H1 (cell line): ENCODE measurements around the gene WWC1. TPM values are rescaled to one million over a fixed set of nuclear protein-coding genes. Genes with fewer than 3 reads are reported as not detected.

ENCODE experiments used
- CTCF ChIA-PET: fragments of 300-600 bp; sonication (Branson Sonifier 250); formaldehyde crosslinking; loops from one replicate; lab custom pipeline; 2021; ENCODE audit not compliant: partially characterized antibody; lab: Charles Lee
- POLR2A ChIA-PET: fragments of 300-600 bp; sonication (Branson Sonifier 250); formaldehyde crosslinking; loops from one replicate; lab custom pipeline; 2021; ENCODE audit warnings: inconsistent platforms; ENCODE audit not compliant: partially characterized antibody; lab: Charles Lee
- DNase-seq, 2 experiments: peaks; one replicate each; pipeline versions ENCODE4 v3.0.0 to v3.0.0-alpha.2; 2010 to 2022; ENCODE audit warnings: low spot score in 2 of 2, low read depth in 1 of 2, mixed read lengths in 1 of 2
- FAIRE-seq: peaks from 2 replicates; lab custom pipeline; 2011; peaks lifted over from hg19 to GRCh38; lab: Jason Lieb, UNC
- H2AFZ ChIP-seq: 2 replicates; pipeline ENCODE4 v1.8.1; 2012; ENCODE audit warnings: low read length, inconsistent platforms
- H2AK5ac ChIP-seq: 2 replicates; pipeline ENCODE4 v1.6.1; 2013; ENCODE audit warnings: low read depth, low read length
- H2BK120ac ChIP-seq: replicated peaks from 2 replicates; pipeline ENCODE3; 2013; ENCODE audit warnings: low read depth, low read length, inconsistent platforms
- H2BK12ac ChIP-seq: 2 replicates; pipeline ENCODE4 v1.6.1; 2013; ENCODE audit warnings: low read depth, low read length
- H2BK15ac ChIP-seq: 2 replicates; pipeline ENCODE4 v1.6.1; 2013; ENCODE audit warnings: low read length
- H2BK20ac ChIP-seq: 2 replicates; pipeline ENCODE4 v1.6.1; 2013; ENCODE audit warnings: low read length
- H2BK5ac ChIP-seq: 2 replicates; pipeline ENCODE4 v1.6.1; 2013; ENCODE audit warnings: low read depth, low read length
- H3K14ac ChIP-seq: 2 replicates; pipeline ENCODE4 v1.6.1; 2013; ENCODE audit warnings: inconsistent platforms; ENCODE audit not compliant: insufficient read length
- H3K18ac ChIP-seq: 2 replicates; pipeline ENCODE4 v1.6.1; 2013; ENCODE audit warnings: low read length; ENCODE audit errors: extremely low read depth
- H3K23ac ChIP-seq: 2 replicates; pipeline ENCODE4 v1.6.1; 2013; ENCODE audit warnings: inconsistent platforms; ENCODE audit not compliant: insufficient read length
- H3K23me2 ChIP-seq: 2 replicates; pipeline ENCODE4 v1.6.1; 2013; ENCODE audit warnings: low read depth, low read length
- H3K27ac ChIP-seq: 2 replicates; pipeline ENCODE4 v1.6.1; 2011; ENCODE audit warnings: low read depth, low read length, inconsistent platforms
- H3K27me3 ChIP-seq, 4 experiments: replicated peaks in 1 of 4; 1 replicate in 1 of 4; 2 replicates in 3 of 4; pipeline versions ENCODE4 v1.6.1 to v1.8.1; 2011 to 2013; ENCODE audit warnings: low read length in 3 of 4, mild to moderate bottlenecking in 3 of 4, inconsistent platforms in 2 of 4, mixed read lengths in 2 of 4, moderate library complexity in 1 of 4; ENCODE audit not compliant: control insufficient read depth in 3 of 4, insufficient read depth in 3 of 4; ENCODE audit errors: extremely low read depth in 1 of 4
- H3K36me3 ChIP-seq, 4 experiments: 2 replicates each; pipeline versions ENCODE4 v1.6.1 to v1.8.1; 2011 to 2013; ENCODE audit warnings: mild to moderate bottlenecking in 4 of 4, low read length in 3 of 4, moderate library complexity in 2 of 4, control low read depth in 1 of 4, inconsistent platforms in 1 of 4; ENCODE audit not compliant: insufficient read depth in 4 of 4, control insufficient read depth in 2 of 4
- H3K4ac ChIP-seq: replicated peaks from 2 replicates; pipeline ENCODE3; 2013; ENCODE audit warnings: low read length, low read depth, mixed read lengths, inconsistent platforms; ENCODE audit not compliant: insufficient read length
- H3K4me1 ChIP-seq, 4 experiments: replicated peaks in 1 of 4; 1 replicate in 1 of 4; 2 replicates in 3 of 4; pipeline versions ENCODE4 v1.6.1 to v1.8.1; 2011 to 2013; ENCODE audit warnings: low read length in 3 of 4, inconsistent platforms in 2 of 4, mixed read lengths in 1 of 4; ENCODE audit not compliant: insufficient read depth in 4 of 4, control insufficient read depth in 3 of 4
- H3K4me2 ChIP-seq, 2 experiments: 2 replicates each; pipeline versions ENCODE4 v1.6.1 to v1.8.1; 2011 to 2013; ENCODE audit warnings: low read depth in 2 of 2, low read length in 2 of 2, control low read depth in 1 of 2, inconsistent platforms in 1 of 2, mild to moderate bottlenecking in 1 of 2; ENCODE audit not compliant: insufficient read depth in 1 of 2
- H3K4me3 ChIP-seq, 4 experiments: fragments of 200-600, 300-600 bp in 1 of 4; sonication (generic), shearing (Covaris generic), sonication (Bioruptor Twin) in 1 of 4; 2 replicates each; pipeline versions ENCODE4 v1.5.1 to v1.8.1; 2011 to 2016; ENCODE audit warnings: low read length in 4 of 4, low read depth in 3 of 4, control low read depth in 2 of 4, inconsistent platforms in 2 of 4, mild to moderate bottlenecking in 2 of 4, mixed read lengths in 1 of 4, moderate library complexity in 1 of 4; ENCODE audit not compliant: insufficient read depth in 2 of 4; ENCODE audit errors: extremely low read depth in 1 of 4
- H3K56ac ChIP-seq: replicated peaks from 2 replicates; pipeline ENCODE3; 2013; ENCODE audit warnings: low read depth, mild to moderate bottlenecking, mixed read lengths, low read length, inconsistent platforms; ENCODE audit not compliant: insufficient read length
- H3K79me1 ChIP-seq: 2 replicates; pipeline ENCODE4 v1.6.1; 2013; ENCODE audit warnings: low read depth, low read length, control low read depth
- H3K79me2 ChIP-seq, 2 experiments: 2 replicates each; pipeline versions ENCODE4 v1.6.1 to v1.8.1; 2012 to 2013; ENCODE audit warnings: low read length in 2 of 2, mild to moderate bottlenecking in 2 of 2, inconsistent platforms in 1 of 2; ENCODE audit not compliant: insufficient read depth in 2 of 2, control insufficient read depth in 1 of 2
- H3K9ac ChIP-seq, 4 experiments: replicated peaks in 1 of 4; 1 replicate in 1 of 4; 2 replicates in 3 of 4; pipeline versions ENCODE4 v1.6.1 to v1.8.1; 2011 to 2013; ENCODE audit warnings: low read depth in 3 of 4, low read length in 3 of 4, control low read depth in 2 of 4, mild to moderate bottlenecking in 2 of 4, moderate library complexity in 2 of 4, inconsistent platforms in 1 of 4; ENCODE audit errors: extremely low read depth in 1 of 4
- H3K9me3 ChIP-seq, 2 experiments: 2 replicates each; pipeline versions ENCODE4 v1.6.1 to v1.8.1; 2012 to 2013; ENCODE audit warnings: mild to moderate bottlenecking in 2 of 2, moderate library complexity in 2 of 2, control low read depth in 1 of 2, inconsistent platforms in 1 of 2, low read depth in 1 of 2, low read length in 1 of 2, mixed read lengths in 1 of 2; ENCODE audit not compliant: insufficient read depth in 2 of 2
- H4K20me1 ChIP-seq, 2 experiments: replicated peaks in 1 of 2; 2 replicates each; pipeline versions ENCODE3 to v1.8.1; 2011 to 2013; ENCODE audit warnings: inconsistent platforms in 2 of 2, low read length in 2 of 2, mild to moderate bottlenecking in 1 of 2; ENCODE audit not compliant: insufficient read depth in 2 of 2, control insufficient read depth in 1 of 2
- H4K5ac ChIP-seq: 2 replicates; pipeline ENCODE4 v1.6.1; 2013; ENCODE audit warnings: low read length, low read depth, mixed read lengths, inconsistent platforms; ENCODE audit not compliant: insufficient read length
- H4K8ac ChIP-seq: 2 replicates; pipeline ENCODE4 v1.8.0; 2013; ENCODE audit warnings: mild to moderate bottlenecking, moderate library complexity, low read length, inconsistent platforms; ENCODE audit not compliant: insufficient read depth; ENCODE audit errors: extremely low read depth
- H4K91ac ChIP-seq: replicated peaks from 2 replicates; pipeline ENCODE3; 2013; ENCODE audit warnings: low read length, mixed read lengths, inconsistent platforms; ENCODE audit not compliant: insufficient read length
- BCL11A ChIP-seq, 2 experiments: IDR thresholded peaks; one replicate each; pipeline ENCODE4 v1.6.1; 2011; ENCODE audit warnings: low read depth in 2 of 2, low read length in 2 of 2, mild to moderate bottlenecking in 2 of 2
- JUN ChIP-seq: IDR thresholded peaks from 2 replicates; pipeline ENCODE4 v1.6.1; 2011; ENCODE audit warnings: low read depth, mild to moderate bottlenecking, improper control_type of control experiment, low read length
- NRF1 ChIP-seq: IDR thresholded peaks from 2 replicates; pipeline ENCODE4 v1.6.1; 2011; ENCODE audit warnings: mild to moderate bottlenecking, low read depth, low read length, improper control_type of control experiment
- PHF8 ChIP-seq: fragments of 200-600 bp; sonication (generic); conservative IDR thresholded peaks from 2 replicates; pipeline ENCODE4 v1.7.1; 2012; ENCODE audit warnings: low read depth, mild to moderate bottlenecking, inconsistent platforms, low read length, moderate library complexity
- POLR2A ChIP-seq, 2 experiments: IDR thresholded peaks; 1 replicate in 1 of 2; 2 replicates in 1 of 2; pipeline ENCODE4 v1.6.1; 2011; ENCODE audit warnings: low read depth in 2 of 2, low read length in 2 of 2, mild to moderate bottlenecking in 2 of 2; ENCODE audit errors: control extremely low read depth in 1 of 2
- SAP30 ChIP-seq: fragments of 300-600 bp; sonication (generic); IDR thresholded peaks from 2 replicates; pipeline ENCODE4 v1.7.1; 2012; ENCODE audit warnings: low read length, moderate library complexity, mild to moderate bottlenecking, inconsistent platforms; ENCODE audit not compliant: insufficient read depth, insufficient replicate concordance
- SIN3A ChIP-seq, 2 experiments: IDR thresholded peaks in 1 of 2; conservative IDR thresholded peaks in 1 of 2; 2 replicates each; pipeline ENCODE4 v1.6.1; 2011 to 2012; ENCODE audit warnings: low read length in 2 of 2, improper control_type of control experiment in 1 of 2, low read depth in 1 of 2, mild to moderate bottlenecking in 1 of 2
- SIX5 ChIP-seq: IDR thresholded peaks from 2 replicates; pipeline ENCODE4 v1.6.1; 2011; ENCODE audit warnings: mild to moderate bottlenecking, low read depth, low read length
- SP4 ChIP-seq: IDR thresholded peaks from 2 replicates; pipeline ENCODE4 v1.6.1; 2012; ENCODE audit warnings: low read length, inconsistent platforms
- TBP ChIP-seq: IDR thresholded peaks from 2 replicates; pipeline ENCODE4 v1.6.1; 2011; ENCODE audit warnings: low read depth, low read length, improper control_type of control experiment
- WGBS, 2 experiments: shearing (Covaris generic) in 1 of 2; methylation state at CpG; one replicate each; pipeline versions ENCODE4 v1.1.6 to v1.1.7; 2013 to 2015; ENCODE audit warnings: low lambda C conversion rate in 2 of 2, mixed read lengths in 2 of 2, inconsistent platforms in 1 of 2, low coverage in 1 of 2, missing lambda C conversion rate in 1 of 2; ENCODE audit not compliant: insufficient replicate concordance in 2 of 2, insufficient coverage in 1 of 2, insufficient read length in 1 of 2; ENCODE audit errors: extremely low coverage in 1 of 2, missing lambda C conversion rate in 1 of 2; 5-methylcytosine and 5-hydroxymethylcytosine counted together
- polyA plus RNA-seq, 7 experiments: library from polyadenylated mRNA; depleted of rRNA in 3 of 7; stranded (reverse) in 5 of 7; unstranded in 2 of 7; fragments of >200 nt in 5 of 7; fragments of 200-250 nt in 2 of 7; gene quantifications; 1 replicate in 5 of 7; 2 replicates in 1 of 7; 4 replicates in 1 of 7; pipeline versions ENCODE4 v1.2.1 to v1.2.3, GENCODE V29; 2011 to 2013; ENCODE audit warnings: missing spikeins in 2 of 7, mixed read lengths in 2 of 7
- total RNA-seq: library from RNA; stranded (reverse); fragmentation: NEBNext Ultra II Directional; extraction: Animal tissue kit (Norgen Biotek cat#: 25700); gene quantifications from 2 replicates; pipeline ENCODE4 v1.2.1, GENCODE V29; 2021
- TF ChIP-seq, protein P1 (sequence below), 3 experiments: IDR thresholded peaks; 1 replicate in 2 of 3; 2 replicates in 1 of 3; pipeline versions ENCODE4 v1.5.1 to v1.6.1; 2011; ENCODE audit warnings: low read length in 3 of 3, mild to moderate bottlenecking in 3 of 3, inconsistent platforms in 2 of 3, low read depth in 1 of 3, moderate library complexity in 1 of 3; ENCODE audit not compliant: insufficient read depth in 1 of 3; ENCODE audit errors: control extremely low read depth in 1 of 3

Gene WWC1
- total and polyA plus RNA-seq, 2 of the 8 experiments (the other 6 are each of a cell fraction or from before 2014, with no cell fraction given): 16.4 to 41.1 TPM

DNA sequence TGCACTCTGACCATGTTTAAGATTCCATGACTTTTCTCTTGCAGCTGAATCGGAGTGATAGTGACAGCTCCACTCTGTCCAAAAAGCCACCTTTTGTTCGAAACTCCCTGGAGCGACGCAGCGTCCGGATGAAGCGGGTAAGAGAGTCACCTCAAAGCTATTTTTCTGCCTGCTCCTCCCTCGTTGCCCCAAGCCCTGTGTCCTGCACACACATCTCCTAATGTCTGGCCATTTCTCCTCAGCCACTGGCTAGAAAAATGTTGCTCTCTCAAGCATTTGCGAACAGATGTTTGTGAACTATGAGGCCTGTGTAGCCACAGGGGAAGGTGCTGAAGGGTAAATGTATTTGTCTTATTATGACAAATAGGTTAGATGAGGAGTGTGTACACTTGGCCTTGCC, 169.2 kb downstream of the WWC1 start:
- Histone ChIP-seq H3K56ac (no peak overlapping the region), H3K36me3 (peaks cover 4 to 57% (median 32%) of the 10 kb centered on the region in 4 experiments; a peak in 7 of 8 replicates), H3K9ac (no peak overlapping the region), H3K14ac (no peak overlapping the region), H2AK5ac (no peak overlapping the region), H4K91ac (no peak overlapping the region), H3K4ac (no peak overlapping the region), H2AFZ (no peak overlapping the region), H3K79me2 (no peaks in the 10 kb centered on the region), H3K9me3 (no peaks in the 10 kb centered on the region), H4K5ac (no peak overlapping the region), H2BK5ac (no peak overlapping the region), H3K18ac (no peak overlapping the region), H3K4me1 (no peaks in the 10 kb centered on the region), H2BK15ac (no peak overlapping the region), H3K23ac (no peak overlapping the region), H4K8ac (no peak overlapping the region), H3K27me3 (no peaks in the 10 kb centered on the region), H3K23me2 (no peaks in the 10 kb centered on the region), H3K27ac (no peak overlapping the region), H2BK12ac (no peak overlapping the region), H2BK120ac (no peak overlapping the region), H3K4me2 (no peak overlapping the region), H4K20me1 (no peaks in the 10 kb centered on the region), H3K4me3 (no peak overlapping the region), H3K79me1 (no peaks in the 10 kb centered on the region), H2BK20ac (no peak overlapping the region)
- ChIA-PET POLR2A (no interaction called here), CTCF (interaction anchor here (0.5 to 1.7 kb wide), 3 partner anchors 10 to 1752 kb away, joined by 3 to 6 read pairs (median 3); no protein-coding TSS in a partner anchor)
- 92% methylated on average over 9 of the region's 9 CpGs; no CpG with 5 or more reads in 1 of the 2 experiments for WGBS, 2 experiments
- DNase-seq (no peak), FAIRE-seq (no peak)
- TF ChIP-seq SP4: no peak
- no peak for TF ChIP-seq SIX5
- no peak for TF ChIP-seq JUN
- no peak for TF ChIP-seq BCL11A (IDR thresholded peaks at IDR 0.05; ENCODE audit: low read depth in 2 of 2, low read length in 2 of 2)
- TF ChIP-seq PHF8: no peak
- no peak for TF ChIP-seq TBP
- TF ChIP-seq, protein P1, sequence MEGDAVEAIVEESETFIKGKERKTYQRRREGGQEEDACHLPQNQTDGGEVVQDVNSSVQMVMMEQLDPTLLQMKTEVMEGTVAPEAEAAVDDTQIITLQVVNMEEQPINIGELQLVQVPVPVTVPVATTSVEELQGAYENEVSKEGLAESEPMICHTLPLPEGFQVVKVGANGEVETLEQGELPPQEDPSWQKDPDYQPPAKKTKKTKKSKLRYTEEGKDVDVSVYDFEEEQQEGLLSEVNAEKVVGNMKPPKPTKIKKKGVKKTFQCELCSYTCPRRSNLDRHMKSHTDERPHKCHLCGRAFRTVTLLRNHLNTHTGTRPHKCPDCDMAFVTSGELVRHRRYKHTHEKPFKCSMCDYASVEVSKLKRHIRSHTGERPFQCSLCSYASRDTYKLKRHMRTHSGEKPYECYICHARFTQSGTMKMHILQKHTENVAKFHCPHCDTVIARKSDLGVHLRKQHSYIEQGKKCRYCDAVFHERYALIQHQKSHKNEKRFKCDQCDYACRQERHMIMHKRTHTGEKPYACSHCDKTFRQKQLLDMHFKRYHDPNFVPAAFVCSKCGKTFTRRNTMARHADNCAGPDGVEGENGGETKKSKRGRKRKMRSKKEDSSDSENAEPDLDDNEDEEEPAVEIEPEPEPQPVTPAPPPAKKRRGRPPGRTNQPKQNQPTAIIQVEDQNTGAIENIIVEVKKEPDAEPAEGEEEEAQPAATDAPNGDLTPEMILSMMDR (IDR thresholded peaks at IDR 0.05; ENCODE audit: control extremely low read depth in 1 of 3, insufficient read depth in 1 of 3, low read depth in 1 of 3, low read length in 3 of 3): no peak
- TF ChIP-seq NRF1: no peak
- no peak for TF ChIP-seq SIN3A (conservative IDR thresholded peaks at IDR 0.05 in 1 of 2, IDR thresholded peaks at IDR 0.05 in 1 of 2; ENCODE audit: low read depth in 1 of 2, low read length in 2 of 2)
- no peak for TF ChIP-seq POLR2A (IDR thresholded peaks at IDR 0.05; ENCODE audit: control extremely low read depth in 1 of 2, low read depth in 2 of 2, low read length in 2 of 2)
- no peak for TF ChIP-seq SAP30
